GM21576 (cell line): ENCODE results near the gene SDR42E1.

Source experiments
- ATAC-seq: cut with Tn5 transposase; IDR thresholded peaks from one replicate; pipeline ENCODE4 v1.9.1; 2021; ENCODE audit warnings: mild to moderate bottlenecking, moderate library complexity; ENCODE audit not compliant: unreplicated experiment

SDR42E1 gene

GRCh38 chr16:82011199-82011641 is at the start of gene SDR42E1:
Gene SDR42E1 (minus strand): TSS chr16:82011470. CDS start chr16:82000858, 10,612 bp downstream.
- ATAC-seq, result peak; percentile 83

GRCh38 chr16:82059983-82060421 is 48.7 kb upstream of the SDR42E1 start:
- ATAC-seq, result no peak

- no peak for ATAC-seq
Observed at GRCh38 chr16:82059161-82059982, 48.1 kb upstream of the SDR42E1 start.

- no peak for ATAC-seq
Observed at GRCh38 chr16:82056550-82056896, 45.3 kb upstream of the SDR42E1 start.

- ATAC-seq, result no peak
Observed at GRCh38 chr16:82055728-82056549, 44.7 kb upstream of the SDR42E1 start.

- ATAC-seq, result no peak
Observed at GRCh38 chr16:82055117-82055516, 43.8 kb upstream of the SDR42E1 start.

- no peak for ATAC-seq
Observed at GRCh38 chr16:82051656-82052055, 40.4 kb upstream of the SDR42E1 start.

GRCh38 chr16:82050909-82051357 is 39.7 kb upstream of the SDR42E1 start:
- no peak for ATAC-seq

- ATAC-seq, result no peak
Observed at GRCh38 chr16:82050506-82050905, 39.2 kb upstream of the SDR42E1 start.

GRCh38 chr16:82049484-82049883 is 38.2 kb upstream of the SDR42E1 start:
- no peak for ATAC-seq

- ATAC-seq, result no peak
Observed at GRCh38 chr16:82047787-82048186, 36.5 kb upstream of the SDR42E1 start.

GRCh38 chr16:82047374-82047773 is 36.1 kb upstream of the SDR42E1 start:
- ATAC-seq, result no peak

GRCh38 chr16:82046941-82047340 is 35.7 kb upstream of the SDR42E1 start:
- no peak for ATAC-seq

- ATAC-seq, result no peak
Observed at GRCh38 chr16:82046541-82046940, 35.3 kb upstream of the SDR42E1 start.

GRCh38 chr16:82045465-82045864 is 34.2 kb upstream of the SDR42E1 start:
- ATAC-seq, result no peak

GRCh38 chr16:82044585-82044911 is 33.3 kb upstream of the SDR42E1 start:
- ATAC-seq, result no peak

GRCh38 chr16:82043680-82044584 is 32.7 kb upstream of the SDR42E1 start:
- ATAC-seq, result no peak

- ATAC-seq, result no peak
Observed at GRCh38 chr16:82042846-82043245, 31.6 kb upstream of the SDR42E1 start.

GRCh38 chr16:82042144-82042543 is 30.9 kb upstream of the SDR42E1 start:
- ATAC-seq, result no peak

GRCh38 chr16:82041542-82041941 is 30.3 kb upstream of the SDR42E1 start:
- ATAC-seq, result no peak

GRCh38 chr16:82040296-82040695 is 29.0 kb upstream of the SDR42E1 start:
- ATAC-seq, result no peak
